Ishikawa (cell line): ENCODE measurements around the gene MMS22L.

Source experiments
- CEBPB ChIP-seq: IDR thresholded peaks from 2 replicates; pipeline ENCODE4 v1.6.1; 2012
- CREB1 ChIP-seq: IDR thresholded peaks from 2 replicates; pipeline ENCODE4 v1.6.1; 2012; ENCODE audit warnings: low read depth
- EGR1 ChIP-seq: IDR thresholded peaks from 2 replicates; pipeline ENCODE4 v1.6.1; 2012
- EP300 ChIP-seq: IDR thresholded peaks from 2 replicates; pipeline ENCODE4 v1.6.1; 2012; ENCODE audit warnings: borderline replicate concordance
- FOXM1 ChIP-seq: IDR thresholded peaks from 2 replicates; pipeline ENCODE4 v1.6.1; 2012; ENCODE audit warnings: low read depth, borderline replicate concordance
- NFIC ChIP-seq: IDR thresholded peaks from 2 replicates; pipeline ENCODE4 v1.6.1; 2012
- RAD21 ChIP-seq: IDR thresholded peaks from 2 replicates; pipeline ENCODE4 v1.6.1; 2012; ENCODE audit warnings: low read depth
- TAF1 ChIP-seq: IDR thresholded peaks from 2 replicates; pipeline ENCODE4 v1.6.1; 2012; ENCODE audit warnings: low read depth, mild to moderate bottlenecking
- TCF12 ChIP-seq: IDR thresholded peaks from 2 replicates; pipeline ENCODE4 v1.6.1; 2012; ENCODE audit warnings: low read depth
- TEAD4 ChIP-seq: IDR thresholded peaks from 2 replicates; pipeline ENCODE4 v1.6.1; 2012
- YY1 ChIP-seq: IDR thresholded peaks from 2 replicates; pipeline ENCODE4 v1.6.1; 2012; ENCODE audit warnings: low read depth
- ZBTB7A ChIP-seq: IDR thresholded peaks from 2 replicates; pipeline ENCODE4 v1.6.1; 2012; ENCODE audit warnings: low read depth
- TF ChIP-seq, protein P1 (sequence below): IDR thresholded peaks from 2 replicates; pipeline ENCODE4 v1.6.1; 2012; ENCODE audit warnings: low read depth, mild to moderate bottlenecking
- TF ChIP-seq, protein P2 (sequence below): IDR thresholded peaks from 2 replicates; pipeline ENCODE4 v1.6.1; 2012
- TF ChIP-seq, protein P3 (sequence below): IDR thresholded peaks from 2 replicates; pipeline ENCODE4 v1.6.1; 2012

MMS22L gene

DNA sequence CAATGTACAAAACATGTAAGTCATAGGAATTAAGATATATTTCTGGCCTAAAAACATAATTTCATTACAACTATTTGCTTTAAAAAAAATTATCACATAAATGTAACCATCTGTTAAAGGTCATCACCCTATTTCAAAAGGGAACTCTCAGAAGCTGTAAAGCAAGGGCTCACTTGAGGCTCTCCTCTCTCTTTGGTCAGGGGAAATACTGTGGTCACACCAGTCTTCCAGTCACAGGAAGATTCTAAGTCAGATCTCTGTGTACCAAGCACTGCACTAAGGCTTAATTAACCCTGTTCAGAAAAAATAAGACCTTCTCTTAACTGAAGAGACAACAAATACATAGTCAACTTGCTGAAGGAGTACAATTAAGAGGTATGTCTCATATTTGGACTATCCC lies 75.6 kb downstream of the MMS22L start:
- TF ChIP-seq TCF12 (no peak), ZBTB7A (no peak)

DNA sequence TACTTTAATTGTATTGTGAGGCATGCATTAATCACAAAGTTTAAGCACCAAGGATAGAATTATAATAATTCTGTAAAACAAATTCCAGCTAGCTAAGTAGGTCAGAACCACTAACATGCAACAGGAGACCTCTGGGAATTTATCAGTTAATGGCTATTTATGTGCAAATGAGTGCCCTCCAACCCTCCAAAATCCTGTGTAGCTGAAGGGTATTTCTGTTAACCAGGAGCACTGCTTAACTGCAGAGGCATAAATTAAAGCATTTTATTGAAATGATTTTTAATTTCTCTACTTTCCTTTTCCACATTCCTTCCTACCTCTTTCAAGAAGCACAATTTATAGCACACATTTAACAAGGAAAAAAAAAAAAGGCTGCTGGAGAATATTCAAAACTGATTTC lies 77.0 kb downstream of the MMS22L start:
- TF ChIP-seq TCF12: no peak
- TF ChIP-seq, protein P1, sequence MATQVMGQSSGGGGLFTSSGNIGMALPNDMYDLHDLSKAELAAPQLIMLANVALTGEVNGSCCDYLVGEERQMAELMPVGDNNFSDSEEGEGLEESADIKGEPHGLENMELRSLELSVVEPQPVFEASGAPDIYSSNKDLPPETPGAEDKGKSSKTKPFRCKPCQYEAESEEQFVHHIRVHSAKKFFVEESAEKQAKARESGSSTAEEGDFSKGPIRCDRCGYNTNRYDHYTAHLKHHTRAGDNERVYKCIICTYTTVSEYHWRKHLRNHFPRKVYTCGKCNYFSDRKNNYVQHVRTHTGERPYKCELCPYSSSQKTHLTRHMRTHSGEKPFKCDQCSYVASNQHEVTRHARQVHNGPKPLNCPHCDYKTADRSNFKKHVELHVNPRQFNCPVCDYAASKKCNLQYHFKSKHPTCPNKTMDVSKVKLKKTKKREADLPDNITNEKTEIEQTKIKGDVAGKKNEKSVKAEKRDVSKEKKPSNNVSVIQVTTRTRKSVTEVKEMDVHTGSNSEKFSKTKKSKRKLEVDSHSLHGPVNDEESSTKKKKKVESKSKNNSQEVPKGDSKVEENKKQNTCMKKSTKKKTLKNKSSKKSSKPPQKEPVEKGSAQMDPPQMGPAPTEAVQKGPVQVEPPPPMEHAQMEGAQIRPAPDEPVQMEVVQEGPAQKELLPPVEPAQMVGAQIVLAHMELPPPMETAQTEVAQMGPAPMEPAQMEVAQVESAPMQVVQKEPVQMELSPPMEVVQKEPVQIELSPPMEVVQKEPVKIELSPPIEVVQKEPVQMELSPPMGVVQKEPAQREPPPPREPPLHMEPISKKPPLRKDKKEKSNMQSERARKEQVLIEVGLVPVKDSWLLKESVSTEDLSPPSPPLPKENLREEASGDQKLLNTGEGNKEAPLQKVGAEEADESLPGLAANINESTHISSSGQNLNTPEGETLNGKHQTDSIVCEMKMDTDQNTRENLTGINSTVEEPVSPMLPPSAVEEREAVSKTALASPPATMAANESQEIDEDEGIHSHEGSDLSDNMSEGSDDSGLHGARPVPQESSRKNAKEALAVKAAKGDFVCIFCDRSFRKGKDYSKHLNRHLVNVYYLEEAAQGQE: no peak

DNA sequence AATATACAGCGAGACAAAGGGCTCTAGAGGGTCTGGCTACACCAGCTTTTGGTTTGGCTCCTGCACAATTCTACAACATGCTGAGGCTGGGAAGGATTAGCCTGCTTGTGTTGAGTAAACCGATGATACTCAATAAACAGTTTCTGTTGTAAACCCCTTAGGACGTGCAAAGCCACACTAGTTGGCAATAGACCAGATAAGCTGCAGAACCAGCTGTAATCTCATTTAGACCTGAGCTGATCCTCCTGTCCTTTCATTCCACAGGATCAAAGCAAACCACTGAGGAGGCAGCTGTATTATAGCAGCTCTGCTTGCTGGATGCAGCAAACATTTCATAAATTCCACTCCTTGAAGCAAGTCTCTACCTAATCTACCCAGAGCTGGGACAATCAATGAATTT lies 79.7 kb downstream of the MMS22L start:
- TF ChIP-seq TAF1: no peak
- no peak for TF ChIP-seq YY1
- TF ChIP-seq CEBPB: no peak
- no peak for TF ChIP-seq EGR1
- no peak for TF ChIP-seq TEAD4
- no peak for TF ChIP-seq NFIC

DNA sequence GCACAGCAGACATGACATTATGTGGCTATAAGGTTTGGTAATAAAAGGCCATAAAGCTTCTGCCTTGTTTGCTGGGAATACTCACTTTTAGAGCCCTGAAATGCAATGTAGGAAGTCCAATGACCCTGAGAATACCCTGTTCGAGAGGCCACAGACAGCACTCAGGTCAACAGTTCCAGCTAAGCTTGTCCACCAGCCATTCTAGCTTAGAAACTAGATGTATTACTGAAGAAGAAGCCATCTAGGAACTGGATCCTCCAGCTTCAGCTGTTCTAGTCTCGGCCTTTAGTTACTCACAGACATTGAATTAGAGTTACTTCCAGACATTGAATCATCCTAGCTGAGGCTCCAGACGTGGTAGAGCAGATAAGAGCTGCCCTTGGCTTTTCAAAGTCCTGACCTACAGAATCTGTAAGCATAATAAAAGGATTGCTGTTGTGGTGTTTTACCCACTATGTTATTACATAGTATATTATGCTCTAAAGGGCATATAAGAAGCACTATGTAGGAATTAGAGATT lies 84.9 kb downstream of the MMS22L start:
- TF ChIP-seq TAF1 (no peak), YY1 (no peak), RAD21 (no peak), TEAD4 (no peak), ZBTB7A (no peak), CREB1 (no peak), EP300 (no peak), FOXM1 (no peak), TCF12 (no peak), EGR1 (no peak), NFIC (no peak), CEBPB (no peak)
- TF ChIP-seq, protein P2, sequence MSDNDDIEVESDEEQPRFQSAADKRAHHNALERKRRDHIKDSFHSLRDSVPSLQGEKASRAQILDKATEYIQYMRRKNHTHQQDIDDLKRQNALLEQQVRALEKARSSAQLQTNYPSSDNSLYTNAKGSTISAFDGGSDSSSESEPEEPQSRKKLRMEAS: no peak
- TF ChIP-seq, protein P1: no peak
- TF ChIP-seq, protein P3, sequence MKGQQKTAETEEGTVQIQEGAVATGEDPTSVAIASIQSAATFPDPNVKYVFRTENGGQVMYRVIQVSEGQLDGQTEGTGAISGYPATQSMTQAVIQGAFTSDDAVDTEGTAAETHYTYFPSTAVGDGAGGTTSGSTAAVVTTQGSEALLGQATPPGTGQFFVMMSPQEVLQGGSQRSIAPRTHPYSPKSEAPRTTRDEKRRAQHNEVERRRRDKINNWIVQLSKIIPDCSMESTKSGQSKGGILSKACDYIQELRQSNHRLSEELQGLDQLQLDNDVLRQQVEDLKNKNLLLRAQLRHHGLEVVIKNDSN: no peak

DNA sequence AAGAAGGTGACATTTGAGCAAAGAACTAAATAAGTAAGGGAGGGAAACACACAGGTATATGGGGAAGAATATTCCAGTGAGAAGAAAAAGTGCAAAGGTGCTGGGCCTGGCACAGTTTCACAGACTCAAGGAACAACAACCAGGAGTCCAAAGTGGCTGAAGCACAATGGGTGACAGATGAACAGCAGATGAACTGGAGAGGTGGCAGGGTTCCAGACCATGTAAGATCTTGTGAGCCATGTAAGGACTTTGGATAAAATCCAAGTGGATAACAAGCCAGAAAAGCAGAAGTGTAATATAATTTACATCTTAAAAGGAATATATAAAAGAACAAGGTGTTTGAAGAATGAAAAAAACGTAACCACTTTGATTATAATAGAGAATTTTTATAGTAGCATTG lies 87.9 kb downstream of the MMS22L start:
- TF ChIP-seq, protein P3: no peak
- TF ChIP-seq YY1: no peak

DNA sequence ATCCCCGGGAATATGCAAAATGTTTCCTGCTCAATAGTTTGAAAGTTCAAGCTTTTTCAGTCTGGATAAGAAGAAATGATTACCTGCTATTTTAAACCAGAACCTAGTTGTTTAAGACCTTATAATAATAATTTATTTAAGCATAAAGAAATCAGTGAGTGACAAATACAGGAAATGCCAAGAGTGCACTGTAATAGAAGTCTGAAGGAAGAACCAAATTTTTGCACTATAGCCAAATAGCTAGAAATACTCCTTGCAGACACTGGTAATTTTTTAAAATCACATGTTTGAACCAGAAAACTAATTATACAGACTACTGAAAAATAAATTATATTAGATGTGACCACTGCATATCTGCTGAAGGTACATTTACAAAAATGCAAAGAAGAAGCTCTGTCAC lies 93.2 kb downstream of the MMS22L start:
- TF ChIP-seq EGR1 (no peak), EP300 (no peak), NFIC (no peak), RAD21 (no peak), CEBPB (no peak), CREB1 (no peak), TEAD4 (no peak), YY1 (no peak)
- TF ChIP-seq, protein P2: no peak
- TF ChIP-seq, protein P1: no peak
